ENCODE data around the gene STARD10.

STARD10 gene

GRCh38 chr11:72744474-72744873, 49.4 kb downstream of the STARD10 start:
- no peak for DNase-seq (ENCODE audit: low read depth)

GRCh38 chr11:72743321-72744221, 50.3 kb downstream of the STARD10 start:
- DNase-seq (ENCODE audit: low read depth): no peak

DNA sequence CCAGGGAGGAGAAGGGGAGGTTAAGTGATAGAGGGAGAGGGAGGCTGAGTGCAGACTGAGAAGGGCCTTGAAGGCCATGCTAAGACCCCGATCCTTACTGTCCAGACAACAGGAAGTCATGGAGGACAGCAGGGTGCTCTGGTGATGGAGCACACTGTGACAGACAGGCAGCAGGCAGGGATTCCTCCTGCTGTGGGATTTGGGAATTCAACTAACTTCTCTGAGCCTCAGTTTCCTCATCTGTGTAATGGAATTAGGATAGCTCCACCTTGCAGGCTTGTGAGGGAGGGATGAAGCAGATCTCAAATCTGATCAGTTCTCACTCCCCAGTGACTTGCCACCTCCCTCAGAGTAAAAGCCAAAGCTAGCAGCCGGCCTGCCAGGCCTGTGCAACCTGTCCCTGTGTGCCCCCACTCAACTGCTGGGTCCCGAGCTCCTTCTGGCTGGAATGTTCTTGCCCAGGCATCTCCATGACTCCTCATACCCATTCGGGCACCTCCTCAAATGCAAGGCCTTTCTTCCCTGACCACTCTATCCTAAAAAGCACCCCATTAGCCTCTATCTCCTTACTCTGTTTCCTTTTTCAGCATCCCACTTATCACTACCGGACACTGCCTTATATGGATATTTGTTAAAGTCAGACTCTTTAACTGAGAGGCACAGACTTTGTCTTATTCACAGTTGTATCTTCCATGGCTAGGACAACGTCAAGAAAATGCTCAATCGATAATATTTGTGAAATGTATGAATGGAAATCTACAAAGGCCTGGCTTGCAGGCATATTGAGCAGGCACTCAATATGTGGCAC, 51.1 kb downstream of the STARD10 start:
- DNase-seq (ENCODE audit: low read depth): no peak

DNA sequence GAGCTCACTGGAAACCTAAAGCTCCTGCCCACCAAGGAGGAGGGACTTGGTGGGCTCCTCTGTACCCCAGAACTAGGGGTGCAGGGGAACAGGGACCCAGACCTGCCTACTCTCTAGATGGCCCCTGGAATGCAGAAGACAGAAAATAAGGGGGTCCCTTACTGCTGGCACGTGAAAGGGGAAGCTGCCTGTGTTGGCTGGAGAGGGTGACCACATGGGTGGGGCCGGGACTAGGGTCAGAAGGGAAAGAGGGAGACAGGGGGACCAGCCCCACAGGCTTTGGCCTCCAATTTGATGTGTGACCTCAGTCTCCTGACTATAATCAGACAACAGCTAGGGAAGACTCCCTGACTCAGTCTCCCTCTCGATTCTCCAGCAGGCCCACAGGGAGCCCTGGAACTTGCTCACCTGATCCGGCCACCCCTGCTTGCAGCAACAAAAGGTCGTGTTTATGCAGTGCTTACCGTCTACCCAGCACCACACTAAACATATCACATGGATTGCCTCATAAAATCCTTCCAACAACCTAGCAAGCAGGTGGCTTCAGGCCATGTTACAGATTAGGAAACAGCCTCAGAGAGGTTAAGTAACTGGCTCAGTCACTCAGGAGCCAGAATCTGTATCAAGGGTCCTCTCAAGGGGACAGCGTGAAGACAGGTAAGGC, 51.9 kb downstream of the STARD10 start:
- no peak for DNase-seq (ENCODE audit: low read depth)

DNA sequence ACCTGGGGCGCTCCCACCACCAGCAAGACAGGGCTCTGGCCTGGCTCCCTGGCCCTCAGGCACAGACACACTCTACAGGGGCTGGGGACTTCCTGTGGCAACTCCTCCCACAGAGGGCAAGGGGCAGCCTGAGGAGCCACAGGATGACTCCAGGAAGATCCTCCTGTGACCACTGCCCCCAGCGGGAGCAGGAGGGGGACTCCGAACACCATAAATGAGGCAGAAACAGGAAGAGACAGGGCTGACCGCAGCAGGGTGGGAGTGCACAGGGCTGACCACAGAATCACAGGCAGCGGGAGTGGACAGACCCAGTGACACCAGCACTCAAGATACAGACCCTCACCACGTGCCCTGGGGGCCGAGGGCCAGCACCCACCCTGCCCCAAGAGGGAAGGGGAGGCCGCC, 52.4 kb downstream of the STARD10 start:
- DNase-seq (ENCODE audit: low read depth): no peak

- DNase-seq (ENCODE audit: low read depth): no peak
Measured at GRCh38 chr11:72740562-72741428, 53.1 kb downstream of the STARD10 start.

DNA sequence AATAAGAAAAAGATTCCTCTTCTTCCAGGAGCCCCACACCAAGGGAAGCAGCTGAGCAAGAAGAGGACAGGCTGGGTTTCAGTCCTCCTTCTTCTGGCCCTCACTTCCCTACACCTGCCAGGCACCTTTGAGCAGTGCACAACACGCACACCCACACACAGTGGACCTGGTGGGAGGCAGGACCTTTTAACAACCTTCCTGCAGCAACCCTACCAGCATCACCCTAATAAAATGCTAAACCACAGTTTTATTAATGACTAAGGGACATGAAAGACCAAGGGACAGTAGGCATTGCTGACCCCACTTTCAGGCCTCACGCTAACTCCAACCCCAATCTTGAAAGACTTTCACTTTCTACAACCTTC, 53.8 kb downstream of the STARD10 start:
- DNase-seq (ENCODE audit: low read depth): no peak

GRCh38 chr11:72739240-72740059, 54.4 kb downstream of the STARD10 start:
- DNase-seq (ENCODE audit: low read depth): no peak

DNA sequence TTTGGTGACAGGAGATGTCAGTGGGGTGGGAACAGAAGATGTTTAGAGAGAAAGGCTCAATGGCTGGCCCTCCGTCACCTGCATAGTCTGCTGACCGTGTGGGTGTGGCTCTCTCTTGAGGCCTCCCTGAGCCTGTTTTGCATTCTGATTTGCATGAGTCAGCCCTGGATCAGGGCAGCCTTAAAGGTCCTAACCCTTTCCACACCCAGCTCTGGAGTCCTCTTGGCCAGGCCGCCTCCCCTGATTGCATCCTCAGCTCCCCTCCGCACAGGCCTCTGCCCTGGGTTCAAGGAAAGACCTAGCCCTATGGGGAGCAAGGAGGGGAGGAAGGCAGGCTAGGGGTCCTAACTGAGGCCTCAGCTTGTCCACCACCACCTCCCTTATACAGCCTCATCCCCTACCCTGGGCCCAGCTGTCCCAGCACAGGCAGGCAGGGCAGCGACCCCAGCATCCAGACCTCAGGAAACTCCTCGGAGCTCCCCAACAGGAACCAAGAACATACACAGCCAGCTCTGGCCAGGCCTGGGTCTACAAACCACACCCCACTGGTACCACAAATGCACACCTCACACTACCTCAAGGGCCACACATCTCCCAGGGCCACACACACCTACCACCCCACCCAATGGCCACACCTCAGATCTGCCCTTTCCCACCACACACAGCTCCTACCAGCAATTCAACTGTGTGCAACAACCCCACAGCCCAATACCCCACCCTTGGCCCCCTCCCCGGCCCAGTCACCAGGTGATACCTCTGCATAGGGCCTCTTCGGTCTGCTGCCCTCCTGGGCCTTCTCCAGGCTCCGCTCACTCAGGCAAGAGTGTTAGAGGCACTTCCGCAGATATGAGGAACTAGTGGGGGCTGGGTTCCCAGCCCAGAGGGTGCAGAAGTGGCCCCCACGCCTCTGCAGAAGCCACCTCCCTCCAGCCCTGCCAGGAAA, 55.4 kb downstream of the STARD10 start:
- no peak for DNase-seq (ENCODE audit: low read depth)

- no peak for DNase-seq (ENCODE audit: low read depth)
Measured at GRCh38 chr11:72737336-72737735, 56.5 kb downstream of the STARD10 start.

- DNase-seq (ENCODE audit: low read depth): peak; percentile 17
Measured at GRCh38 chr11:72736452-72737069, 57.3 kb downstream of the STARD10 start.

GRCh38 chr11:72735495-72736027, 58.3 kb downstream of the STARD10 start:
- DNase-seq (ENCODE audit: low read depth): no peak

DNA sequence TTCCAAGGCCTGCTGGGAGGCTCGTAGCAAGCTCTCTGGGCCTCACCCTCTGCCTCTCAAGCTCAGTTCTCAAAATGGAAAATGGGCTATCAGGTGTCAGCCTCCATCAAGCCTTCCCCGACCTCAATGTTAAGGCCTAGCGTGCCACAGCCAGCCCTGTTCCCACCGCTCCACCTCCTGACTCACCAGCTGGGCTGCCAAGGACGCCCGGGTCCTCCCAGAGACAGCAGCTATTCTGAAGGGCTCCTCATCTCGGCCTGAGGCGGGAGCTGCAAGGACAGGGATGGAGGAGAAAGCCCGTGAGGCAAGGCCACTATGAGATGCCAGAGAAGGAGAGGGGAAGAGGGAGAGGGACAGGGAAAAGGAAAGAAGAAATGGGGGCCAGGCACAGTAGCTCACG, 61.5 kb downstream of the STARD10 start:
- DNase-seq (ENCODE audit: low read depth): no peak

GRCh38 chr11:72730737-72731136, 63.1 kb downstream of the STARD10 start:
- DNase-seq (ENCODE audit: low read depth): no peak

DNA sequence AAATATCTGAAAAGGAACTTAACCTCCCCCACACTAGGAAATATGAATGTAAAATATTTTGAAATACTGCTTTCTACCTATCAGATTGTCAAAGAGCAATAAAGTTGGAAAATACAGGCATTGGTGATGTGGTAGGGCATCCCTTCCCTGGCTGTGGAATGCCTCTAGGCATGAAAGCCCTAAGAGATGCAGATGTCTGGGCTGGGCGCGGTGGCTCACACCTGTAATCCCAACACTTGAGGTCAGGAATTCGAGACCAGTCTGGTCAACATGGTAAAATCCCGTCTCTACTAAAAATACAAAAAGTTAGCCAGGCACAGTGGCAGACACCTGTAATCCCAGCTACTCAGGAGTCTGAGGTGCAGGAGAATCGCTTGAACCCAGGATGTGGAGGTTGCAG, 63.6 kb downstream of the STARD10 start:
- DNase-seq (ENCODE audit: low read depth): no peak

GRCh38 chr11:72727521-72727920, 66.3 kb downstream of the STARD10 start:
- DNase-seq (ENCODE audit: low read depth): no peak

GRCh38 chr11:72726266-72727220, 67.3 kb downstream of the STARD10 start:
- no peak for DNase-seq (ENCODE audit: low read depth)

DNA sequence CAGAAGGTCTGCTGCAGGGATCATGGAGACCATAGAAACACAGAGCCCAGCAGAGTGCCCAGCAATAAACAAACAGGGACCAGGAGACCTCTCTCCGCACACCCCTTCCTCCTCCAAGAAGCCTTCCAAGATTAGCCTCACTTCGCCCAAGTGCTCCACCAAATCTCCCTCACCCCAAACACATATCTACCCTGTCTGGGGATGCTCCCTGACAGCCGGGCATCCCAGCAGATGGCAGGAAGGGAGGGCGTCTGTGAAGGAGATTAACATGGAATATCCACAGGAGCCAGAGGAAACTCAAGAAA, 68.2 kb downstream of the STARD10 start:
- DNase-seq (ENCODE audit: low read depth): no peak
